HG03469 (cell line): ENCODE results near the gene GTF3A.

ENCODE experiments used
- ATAC-seq: cut with Tn5 transposase; IDR thresholded peaks from one replicate; pipeline ENCODE4 v1.9.1; 2021; ENCODE audit warnings: mild to moderate bottlenecking, moderate library complexity, moderate number of reproducible peaks; ENCODE audit not compliant: unreplicated experiment

The GTF3A gene

GRCh38 chr13:27404680-27405079, 19.7 kb upstream of the GTF3A start:
- no peak for ATAC-seq

DNA sequence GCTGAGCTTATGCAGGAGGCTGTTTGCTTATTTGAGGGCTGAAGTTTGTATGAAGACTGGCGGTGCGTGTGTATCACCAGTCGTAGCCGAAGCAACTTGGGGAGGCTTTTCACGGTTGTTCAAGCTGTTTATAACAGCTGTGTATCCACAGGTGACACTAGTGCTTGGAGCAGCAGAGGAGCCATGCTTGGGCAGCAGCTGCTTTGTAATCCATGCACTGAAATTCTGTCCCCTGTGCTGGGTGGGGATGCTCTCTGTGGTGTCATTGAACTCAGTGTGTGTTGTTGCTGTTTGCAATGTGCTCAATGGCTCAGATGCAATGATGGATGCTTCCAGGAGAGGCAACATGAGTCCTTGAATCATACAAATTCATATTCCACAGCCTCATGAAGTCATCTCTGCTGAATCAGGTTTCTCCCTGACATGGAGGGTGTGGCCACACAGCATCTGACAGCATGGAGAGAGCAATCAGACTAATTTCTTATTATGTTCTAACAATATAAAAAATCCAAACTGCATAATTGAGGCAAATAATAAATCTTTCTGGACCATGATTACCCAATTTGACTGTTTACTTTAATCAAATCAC, 18.8 kb upstream of the GTF3A start:
- no peak for ATAC-seq

- no peak for ATAC-seq
Measured at GRCh38 chr13:27406178-27406939, 18.1 kb upstream of the GTF3A start.

- ATAC-seq, result no peak
Measured at GRCh38 chr13:27408074-27408473, 16.3 kb upstream of the GTF3A start.

- ATAC-seq, result no peak
Measured at GRCh38 chr13:27409013-27409412, 15.4 kb upstream of the GTF3A start.

- ATAC-seq, result no peak
Measured at GRCh38 chr13:27411341-27411740, 13.1 kb upstream of the GTF3A start.

DNA sequence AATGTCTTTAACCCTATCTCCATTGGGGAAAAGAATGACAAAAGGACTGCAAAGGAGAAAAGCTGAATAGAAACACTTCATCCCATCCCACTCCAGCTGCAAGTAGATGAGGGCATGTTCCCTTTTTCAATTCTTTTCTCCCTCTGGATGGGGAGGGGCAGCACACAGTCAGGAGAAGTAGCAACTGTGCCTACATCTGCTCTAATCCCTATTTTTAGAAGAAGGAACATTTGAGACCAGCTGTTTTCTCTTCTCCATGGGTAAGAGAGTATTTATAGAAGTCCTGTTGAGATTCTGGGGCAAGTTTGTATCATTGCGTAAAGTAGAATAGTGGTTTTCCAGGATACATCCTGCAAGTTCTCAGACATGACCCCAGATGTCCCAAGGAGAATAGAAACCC, 9.3 kb upstream of the GTF3A start:
- ATAC-seq, result no peak

DNA sequence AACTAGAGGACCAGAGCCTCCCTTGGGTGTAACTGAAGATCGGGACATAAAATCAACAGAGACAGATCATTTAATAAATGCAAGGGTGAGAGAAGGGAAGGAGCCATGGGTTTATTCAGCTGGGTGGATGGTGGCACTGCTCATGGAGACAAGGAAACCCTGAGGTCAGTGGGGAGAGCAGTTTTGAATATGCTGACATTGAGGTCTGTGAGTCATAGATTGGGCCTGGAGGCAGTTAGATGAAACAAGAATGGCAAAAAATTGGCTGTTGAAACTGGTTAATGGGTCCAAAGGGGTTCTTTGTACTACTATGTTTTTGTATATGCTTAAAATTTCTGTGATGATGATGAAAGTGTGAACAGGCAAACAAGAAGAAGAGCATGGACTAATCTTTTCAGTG, 5.1 kb upstream of the GTF3A start:
- no peak for ATAC-seq

DNA sequence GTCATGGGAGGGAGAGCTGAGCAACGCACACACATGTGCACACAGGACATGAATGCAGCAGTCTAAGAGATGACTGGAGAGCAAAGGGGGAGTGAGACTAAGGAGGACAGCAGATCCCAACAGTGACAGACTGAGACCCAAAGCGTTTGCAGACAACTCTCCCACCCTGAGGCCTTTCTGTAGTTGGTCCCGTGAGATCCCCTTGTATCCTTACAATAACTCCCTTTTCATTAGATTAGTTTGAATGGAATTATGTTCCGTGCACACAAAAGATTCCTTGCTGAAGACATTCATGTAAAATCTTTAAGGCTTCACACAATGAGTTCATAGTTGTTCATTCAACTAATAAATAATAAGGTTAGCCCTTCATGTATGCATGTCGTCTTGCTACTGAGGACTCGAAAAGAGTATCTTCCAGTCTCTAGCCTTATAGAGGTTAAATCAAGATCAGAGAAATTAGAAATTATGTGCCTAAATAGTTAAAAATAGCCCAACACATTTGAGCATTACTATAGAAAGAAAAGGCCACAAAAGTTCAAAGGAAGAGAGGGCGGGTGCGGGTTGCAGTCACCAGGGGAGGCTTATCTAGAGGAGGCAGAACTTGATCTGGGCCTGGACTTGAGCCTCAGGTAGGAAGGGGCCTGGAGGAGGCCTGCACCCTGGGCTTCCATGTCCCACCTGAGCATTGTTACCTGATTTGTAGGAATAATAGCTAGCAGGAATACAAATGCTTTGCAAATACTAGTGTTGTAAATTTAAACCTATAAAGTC, 3.1 kb upstream of the GTF3A start:
- ATAC-seq, result no peak

DNA sequence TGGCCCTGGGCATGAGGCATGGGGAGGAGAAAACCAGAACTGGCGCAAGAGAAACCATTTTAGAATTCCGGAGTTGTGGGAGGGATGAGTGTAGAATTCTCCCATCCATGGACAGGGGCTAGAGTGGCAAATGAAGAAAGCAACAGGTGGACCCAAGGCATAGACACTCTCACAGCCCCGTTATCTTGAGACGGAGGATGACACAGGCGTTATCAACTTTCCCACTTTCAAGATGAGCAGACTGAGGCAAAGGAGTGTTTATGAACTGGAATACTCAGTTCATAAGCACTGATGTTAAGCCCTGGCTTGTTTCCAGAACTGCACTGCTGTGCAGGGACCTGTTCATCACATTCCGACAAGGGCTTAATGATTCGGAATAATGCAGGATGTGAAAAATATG, 1.1 kb upstream of the GTF3A start:
- no peak for ATAC-seq

DNA sequence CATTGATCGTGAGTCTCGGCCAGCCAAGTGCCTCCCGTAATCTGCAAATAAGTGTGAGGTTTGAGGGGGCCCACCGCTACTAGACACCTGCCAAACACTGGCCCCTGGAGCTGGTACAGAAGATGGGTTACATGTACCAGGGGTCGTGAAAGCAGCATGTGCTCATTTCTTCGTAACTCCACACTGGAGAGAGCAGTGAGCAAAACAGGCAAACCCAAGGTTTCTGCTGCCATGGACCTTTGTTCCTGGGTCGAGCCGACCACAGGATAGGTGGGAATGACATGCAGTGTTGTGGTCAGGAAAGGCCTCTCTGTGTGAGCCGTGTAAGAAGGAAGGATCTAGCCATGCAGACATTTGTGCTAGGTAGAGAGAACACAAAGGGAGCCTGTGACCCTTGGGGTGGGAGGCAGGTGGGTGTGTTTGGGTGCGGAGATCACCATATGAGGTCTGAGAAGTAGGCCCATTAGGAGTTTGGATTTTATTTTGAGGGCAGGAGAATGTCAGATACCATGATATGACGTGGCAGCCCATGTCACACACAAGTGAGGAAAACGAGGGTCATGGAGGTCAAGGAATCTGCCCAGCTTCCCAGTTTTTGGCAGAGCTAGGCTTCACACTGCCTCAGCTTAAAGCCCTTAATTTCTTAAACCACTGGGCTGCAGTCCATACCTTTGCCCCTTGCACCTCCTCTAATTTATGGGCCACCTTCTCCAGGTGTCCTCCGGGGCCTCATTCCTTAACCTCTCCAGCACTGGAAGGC, 919 bp downstream of the GTF3A start:
- ATAC-seq, result no peak

- peak; percentile 44 for ATAC-seq
Measured at GRCh38 chr13:27425918-27426630, 1.7 kb downstream of the GTF3A start.

GRCh38 chr13:27427641-27428040, 3.2 kb downstream of the GTF3A start:
- no peak for ATAC-seq

DNA sequence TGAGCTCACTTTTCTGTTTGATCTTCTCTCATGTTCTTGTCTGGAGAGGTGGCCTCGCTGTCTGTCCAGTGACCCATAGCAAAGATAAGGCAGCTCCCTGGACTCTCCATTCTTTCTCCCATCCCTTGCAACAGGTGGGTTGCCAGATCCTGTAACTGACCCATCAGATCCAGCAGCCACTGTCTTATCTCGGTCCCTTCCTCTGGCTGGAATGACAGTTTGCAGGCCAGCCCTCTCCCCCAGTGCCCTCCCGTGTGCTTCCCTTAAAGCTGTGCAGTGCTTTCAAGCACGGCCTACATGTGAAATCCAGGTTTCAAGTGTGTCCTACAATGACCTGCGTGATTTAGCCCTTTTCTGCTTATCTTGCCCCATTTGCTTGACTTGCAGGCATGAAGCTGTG, 3.7 kb downstream of the GTF3A start:
- no peak for ATAC-seq

- no peak for ATAC-seq
Measured at GRCh38 chr13:27432180-27432579, 7.8 kb downstream of the GTF3A start.

DNA sequence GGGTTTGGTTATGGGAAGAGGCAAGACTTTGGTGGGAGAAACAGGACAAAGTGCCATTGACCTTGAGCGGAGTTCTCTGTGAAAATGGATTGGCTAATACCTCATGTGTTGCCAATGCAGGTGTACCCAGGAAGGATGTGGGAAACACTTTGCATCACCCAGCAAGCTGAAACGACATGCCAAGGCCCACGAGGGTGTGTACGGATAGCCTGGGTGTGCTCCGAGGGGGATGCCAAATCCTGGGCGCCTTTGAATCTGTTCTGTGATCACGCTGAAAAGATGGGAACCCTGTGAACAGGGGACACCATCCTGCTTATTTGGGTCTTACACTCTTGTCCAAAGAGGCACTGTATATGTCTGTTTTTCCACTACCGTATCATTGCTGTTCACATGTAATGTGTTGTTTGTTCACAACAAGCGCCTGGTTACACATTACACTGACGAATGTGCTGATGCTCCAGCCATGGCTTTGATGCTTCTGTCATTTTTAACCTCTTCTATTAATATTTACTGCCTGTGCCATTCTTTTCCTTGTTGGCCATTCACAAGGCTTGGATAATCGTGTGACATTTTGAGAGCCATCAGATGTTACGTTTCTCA, 8.3 kb downstream of the GTF3A start:
- no peak for ATAC-seq

GRCh38 chr13:27437126-27437525, 12.7 kb downstream of the GTF3A start:
- ATAC-seq, result no peak

- no peak for ATAC-seq
Measured at GRCh38 chr13:27440408-27440807, 16.0 kb downstream of the GTF3A start.

DNA sequence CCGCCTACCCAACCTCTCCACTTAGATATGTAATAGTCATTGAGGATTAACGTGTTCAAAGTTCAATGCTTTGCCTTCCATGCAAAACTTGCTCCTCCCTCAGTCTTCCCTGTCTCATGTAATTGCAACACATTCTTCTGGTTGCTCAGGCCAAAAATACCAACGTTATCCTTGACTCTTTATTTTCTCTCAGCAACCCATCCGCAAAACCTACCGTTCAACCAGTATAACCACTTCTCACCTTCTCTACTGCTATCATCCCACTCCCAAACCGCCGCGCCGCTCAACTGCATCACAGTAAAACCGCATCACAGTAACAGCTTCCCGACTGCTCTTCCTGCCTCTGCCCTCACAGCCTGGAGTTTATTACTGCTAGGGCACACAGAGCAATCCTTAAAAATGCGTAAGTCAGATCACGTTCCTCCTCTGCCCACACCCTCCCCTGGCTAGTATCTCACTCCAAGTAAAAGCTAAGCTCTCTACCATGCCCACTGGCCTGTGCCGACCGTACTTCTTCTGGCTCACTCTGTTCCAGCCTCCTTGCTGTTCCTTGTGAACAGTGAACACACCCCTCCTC, 17.7 kb downstream of the GTF3A start:
- ATAC-seq, result no peak

- no peak for ATAC-seq
Measured at GRCh38 chr13:27442797-27443196, 18.4 kb downstream of the GTF3A start.
